ENCODE measurements around the gene MTHFSD. TPM values are rescaled to one million over a fixed set of nuclear protein-coding genes. Genes with fewer than 3 reads are reported as not detected.
A peak's percentile ranks its signal among the peaks of the same experiment; 100 is the strongest.

The MTHFSD gene
- total RNA-seq, 1 donor from 2014 or later = 27.7 TPM

DNA sequence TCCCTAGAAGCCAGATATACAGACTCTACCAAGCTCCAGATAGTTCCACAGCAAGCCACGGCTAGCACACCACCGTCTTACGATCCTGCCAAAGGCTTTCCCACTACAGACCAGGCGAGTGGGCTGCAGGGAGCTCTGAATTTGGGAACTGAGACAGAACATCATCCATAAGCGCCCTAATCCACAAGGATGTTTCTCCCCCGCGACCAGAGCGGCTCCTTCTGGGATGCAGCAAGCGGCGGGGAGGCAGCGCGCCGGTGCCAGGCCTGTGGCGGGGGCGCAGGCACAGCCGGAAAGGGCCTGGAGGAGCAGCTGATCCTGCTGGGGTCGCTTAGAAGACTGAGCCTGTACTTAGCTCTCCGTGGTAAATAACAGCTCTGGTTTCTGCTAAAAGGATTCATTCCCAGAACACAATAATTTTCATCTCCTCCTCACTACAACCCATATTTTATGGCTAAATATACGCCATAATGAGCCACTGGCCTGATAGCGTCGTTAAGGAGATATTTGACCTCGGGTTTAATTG, 60.9 kb downstream of the MTHFSD start:
- Mint-ChIP-seq H3K4me1 (ENCODE audit: low read depth, unreplicated experiment) (peaks cover 2% of the 10 kb centered on the region), H3K36me3 (ENCODE audit: unreplicated experiment) (peaks cover 8% of the 10 kb centered on the region), H3K9me3 (ENCODE audit: unreplicated experiment) (peaks cover 8% of the 10 kb centered on the region), H3K4me3 (ENCODE audit: unreplicated experiment) (peak overlapping the region; percentile 50), H3K27ac (ENCODE audit: unreplicated experiment) (no peak overlapping the region), H3K27me3 (ENCODE audit: unreplicated experiment) (peaks cover 35% of the 10 kb centered on the region)
- peak; percentile 34 for DNase-seq
- TF ChIP-seq, protein P1, sequence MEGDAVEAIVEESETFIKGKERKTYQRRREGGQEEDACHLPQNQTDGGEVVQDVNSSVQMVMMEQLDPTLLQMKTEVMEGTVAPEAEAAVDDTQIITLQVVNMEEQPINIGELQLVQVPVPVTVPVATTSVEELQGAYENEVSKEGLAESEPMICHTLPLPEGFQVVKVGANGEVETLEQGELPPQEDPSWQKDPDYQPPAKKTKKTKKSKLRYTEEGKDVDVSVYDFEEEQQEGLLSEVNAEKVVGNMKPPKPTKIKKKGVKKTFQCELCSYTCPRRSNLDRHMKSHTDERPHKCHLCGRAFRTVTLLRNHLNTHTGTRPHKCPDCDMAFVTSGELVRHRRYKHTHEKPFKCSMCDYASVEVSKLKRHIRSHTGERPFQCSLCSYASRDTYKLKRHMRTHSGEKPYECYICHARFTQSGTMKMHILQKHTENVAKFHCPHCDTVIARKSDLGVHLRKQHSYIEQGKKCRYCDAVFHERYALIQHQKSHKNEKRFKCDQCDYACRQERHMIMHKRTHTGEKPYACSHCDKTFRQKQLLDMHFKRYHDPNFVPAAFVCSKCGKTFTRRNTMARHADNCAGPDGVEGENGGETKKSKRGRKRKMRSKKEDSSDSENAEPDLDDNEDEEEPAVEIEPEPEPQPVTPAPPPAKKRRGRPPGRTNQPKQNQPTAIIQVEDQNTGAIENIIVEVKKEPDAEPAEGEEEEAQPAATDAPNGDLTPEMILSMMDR (IDR thresholded peaks at IDR 0.05; ENCODE audit: partially characterized antibody, unreplicated experiment) = no peak

GRCh38 chr16:86492961-86493629, 61.9 kb downstream of the MTHFSD start:
- Mint-ChIP-seq H3K27ac (ENCODE audit: unreplicated experiment) (no peak overlapping the region), H3K4me3 (ENCODE audit: unreplicated experiment) (no peak overlapping the region), H3K4me1 (ENCODE audit: low read depth, unreplicated experiment) (no peaks in the 10 kb centered on the region), H3K27me3 (ENCODE audit: unreplicated experiment) (peaks cover 30% of the 10 kb centered on the region), H3K9me3 (ENCODE audit: unreplicated experiment) (peaks cover 7% of the 10 kb centered on the region), H3K36me3 (ENCODE audit: unreplicated experiment) (peaks cover 8% of the 10 kb centered on the region)
- no peak for DNase-seq
- TF ChIP-seq, protein P1 (IDR thresholded peaks at IDR 0.05; ENCODE audit: partially characterized antibody, unreplicated experiment) = no peak

- H3K4me1 Mint-ChIP-seq (ENCODE audit: low read depth, unreplicated experiment) = no peaks in the 10 kb centered on the region
- peaks cover 8% of the 10 kb centered on the region for H3K36me3 Mint-ChIP-seq (ENCODE audit: unreplicated experiment)
- H3K9me3 Mint-ChIP-seq (ENCODE audit: unreplicated experiment) = peaks cover 6% of the 10 kb centered on the region
- TF ChIP-seq, protein P1 (IDR thresholded peaks at IDR 0.05; ENCODE audit: partially characterized antibody, unreplicated experiment) = no peak
- DNase-seq = no peak
- H3K27ac Mint-ChIP-seq (ENCODE audit: unreplicated experiment) = no peak overlapping the region
- H3K4me3 Mint-ChIP-seq (ENCODE audit: unreplicated experiment) = no peak overlapping the region
- H3K27me3 Mint-ChIP-seq (ENCODE audit: unreplicated experiment) = peaks cover 30% of the 10 kb centered on the region
Measured at GRCh38 chr16:86492267-86492960, 62.6 kb downstream of the MTHFSD start.

- Mint-ChIP-seq H3K4me1 (ENCODE audit: low read depth, unreplicated experiment) (no peaks in the 10 kb centered on the region), H3K27ac (ENCODE audit: unreplicated experiment) (no peak overlapping the region), H3K9me3 (ENCODE audit: unreplicated experiment) (peaks cover 6% of the 10 kb centered on the region), H3K36me3 (ENCODE audit: unreplicated experiment) (peaks cover 8% of the 10 kb centered on the region), H3K4me3 (ENCODE audit: unreplicated experiment) (no peak overlapping the region), H3K27me3 (ENCODE audit: unreplicated experiment) (peaks cover 29% of the 10 kb centered on the region)
- DNase-seq = no peak
- TF ChIP-seq, protein P1 (IDR thresholded peaks at IDR 0.05; ENCODE audit: partially characterized antibody, unreplicated experiment) = no peak
Measured at GRCh38 chr16:86491640-86492023, 63.4 kb downstream of the MTHFSD start.
